Activated T-cell treated with anti-CD3 and anti-CD28 coated beads for 4 hours (primary cell): Measurements from ENCODE around the gene MAOB.
"Not testable (repeated sequence)": the region's sequence is repeated elsewhere in the genome, so short reads cannot be mapped to it uniquely, and the experiment has no call there.

Source experiments
- DNase-seq: peaks from one replicate; pipeline ENCODE4 v3.0.0-alpha.2; 2020

The MAOB gene

GRCh38 chrX:43882294-43882681 lies at the start of gene MAOB:
TSS of gene MAOB (minus strand) at chrX:43882450. CDS start at chrX:43882299, 151 bp downstream.
- DNase-seq: peak; percentile 1

GRCh38 chrX:43922032-43922431 lies 39.8 kb upstream of the MAOB start:
- not testable (repeated sequence) for DNase-seq

GRCh38 chrX:43910772-43911171 lies 28.5 kb upstream of the MAOB start:
- DNase-seq: not testable (repeated sequence)

- DNase-seq: no peak
These were observed 27.8 kb upstream of the MAOB start for GRCh38 chrX:43910012-43910411.

DNA sequence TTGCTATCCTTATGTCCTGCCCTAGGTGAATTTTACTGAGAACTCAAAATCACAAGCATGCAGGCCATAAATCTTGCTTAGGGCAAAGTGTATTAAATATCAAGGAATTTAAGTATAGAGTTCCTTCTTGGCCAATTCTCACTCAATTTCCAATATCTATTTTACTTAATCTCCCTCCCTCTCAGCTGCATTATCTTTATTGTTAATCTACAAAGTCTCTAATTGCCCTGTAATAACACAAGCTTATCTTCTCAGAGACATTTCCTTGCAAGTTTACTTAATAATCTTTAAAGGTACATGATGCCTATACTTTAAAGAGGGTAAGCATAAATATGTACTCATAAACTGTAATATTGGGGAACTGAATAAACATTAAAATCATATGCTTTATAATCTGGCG lies 26.9 kb upstream of the MAOB start:
- DNase-seq: no peak

DNA sequence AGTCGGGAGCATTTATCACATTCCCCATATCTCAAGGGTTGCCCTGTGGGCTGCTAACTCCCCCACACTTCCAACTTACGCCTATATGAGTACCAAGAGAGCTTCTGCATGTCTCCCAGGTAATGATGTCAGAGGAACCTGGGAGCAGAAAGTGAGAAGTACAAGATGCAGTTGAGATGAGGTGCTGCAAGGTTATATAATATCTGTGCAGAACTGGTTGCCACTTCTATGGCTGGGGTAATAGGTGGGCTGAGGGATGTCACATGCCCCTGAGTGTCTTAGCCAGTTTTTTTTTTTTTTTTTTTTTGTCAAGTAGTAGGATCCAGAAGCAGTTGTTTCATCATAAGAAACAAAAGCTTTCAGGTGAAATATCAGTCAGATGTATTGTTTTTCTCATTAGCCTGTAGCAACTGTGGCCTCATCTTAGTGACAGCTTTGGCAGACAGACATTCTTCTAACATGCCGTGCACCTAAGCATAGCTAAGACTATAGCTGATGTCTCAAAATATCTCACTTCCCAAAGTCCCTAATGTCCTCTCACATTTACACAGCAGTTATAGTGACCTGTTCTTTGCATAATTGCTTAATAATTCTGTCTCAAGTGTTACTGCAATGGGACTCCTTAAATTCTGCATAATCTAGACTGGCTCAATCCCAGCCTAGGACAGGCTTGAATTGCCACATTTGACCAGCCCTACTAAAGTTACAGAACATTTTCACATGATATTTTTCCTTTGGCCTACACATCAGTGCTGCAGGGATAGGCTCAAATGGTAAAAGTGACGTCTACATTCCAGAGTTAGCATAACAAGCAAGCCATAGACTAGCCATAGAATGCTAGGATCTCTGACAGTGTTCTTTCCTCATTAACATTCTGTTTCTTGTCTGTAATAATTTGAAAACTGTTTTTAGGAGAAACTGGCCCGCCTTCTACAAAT lies 17.9 kb upstream of the MAOB start:
- DNase-seq: no peak

DNA sequence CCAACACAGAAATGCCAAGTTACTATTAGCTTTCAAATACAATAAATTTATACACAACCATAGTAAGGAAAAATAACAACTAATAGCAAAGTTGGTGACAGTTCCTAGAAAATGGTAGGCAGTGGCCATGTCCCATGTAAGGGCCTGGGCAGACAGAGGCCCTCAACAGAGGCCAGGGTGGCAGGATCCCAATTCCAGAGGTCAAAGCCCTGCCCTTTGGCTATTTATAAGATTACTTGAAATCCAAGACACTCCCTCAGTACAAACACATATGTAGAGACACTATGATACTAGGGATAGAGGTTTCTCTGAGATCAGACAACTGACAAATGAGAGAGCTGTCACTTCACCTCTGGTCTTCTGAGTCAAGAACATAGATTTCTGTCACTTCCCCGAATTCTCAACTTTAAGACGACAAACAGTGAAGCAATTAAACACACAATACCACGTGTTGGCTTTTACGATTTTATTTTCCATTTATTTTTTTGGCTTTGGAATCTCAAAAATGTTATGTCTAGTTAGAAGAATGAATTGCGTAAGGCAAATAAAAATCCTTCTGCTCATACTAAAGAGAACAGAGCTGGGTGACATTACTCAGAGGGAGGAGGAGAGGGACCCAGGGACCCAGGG lies 16.3 kb upstream of the MAOB start:
- no peak for DNase-seq

DNA sequence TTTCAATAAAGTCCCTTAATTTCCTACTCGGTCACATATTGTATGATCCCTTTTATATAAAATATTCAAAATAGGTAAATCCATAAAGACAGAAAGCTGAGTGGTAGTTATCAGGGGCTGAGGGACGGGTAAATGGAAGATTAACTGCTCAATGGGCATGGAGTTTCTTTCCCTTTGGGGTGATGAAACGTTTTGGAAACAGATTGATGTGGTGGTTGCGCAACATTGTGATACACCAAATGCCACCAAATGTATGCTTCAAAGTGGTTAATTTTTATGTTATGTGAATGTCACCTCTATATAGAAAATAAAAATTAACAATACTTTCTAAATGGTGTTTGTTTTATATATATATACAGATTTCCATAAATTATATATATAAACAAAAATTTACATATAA lies 15.0 kb upstream of the MAOB start:
- DNase-seq: no peak

DNA sequence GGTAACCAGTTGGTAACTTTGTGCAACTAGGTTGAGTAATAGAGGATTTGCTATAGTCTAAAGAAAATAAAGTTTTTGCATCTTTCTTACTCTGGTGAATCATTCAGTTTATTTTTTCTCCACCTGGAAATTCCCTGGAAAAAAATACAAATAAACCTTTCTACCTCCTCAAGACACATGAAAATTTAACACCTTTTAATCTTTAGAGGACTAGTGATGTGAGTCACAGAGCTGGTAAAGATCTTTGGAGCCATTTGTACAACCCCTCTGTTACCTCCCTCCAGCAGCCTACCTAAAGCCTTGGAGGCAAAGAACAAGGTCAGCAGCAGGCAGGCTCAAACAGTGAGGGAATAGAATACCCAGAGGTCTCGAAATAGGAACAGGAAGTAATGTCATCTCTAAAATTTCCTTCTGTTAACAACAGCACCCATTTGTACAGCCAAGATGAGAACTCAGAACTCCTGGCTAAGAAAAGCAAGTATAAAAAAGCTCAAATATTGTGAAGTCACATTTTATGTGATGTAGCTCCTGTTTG lies 10.2 kb upstream of the MAOB start:
- no peak for DNase-seq

DNA sequence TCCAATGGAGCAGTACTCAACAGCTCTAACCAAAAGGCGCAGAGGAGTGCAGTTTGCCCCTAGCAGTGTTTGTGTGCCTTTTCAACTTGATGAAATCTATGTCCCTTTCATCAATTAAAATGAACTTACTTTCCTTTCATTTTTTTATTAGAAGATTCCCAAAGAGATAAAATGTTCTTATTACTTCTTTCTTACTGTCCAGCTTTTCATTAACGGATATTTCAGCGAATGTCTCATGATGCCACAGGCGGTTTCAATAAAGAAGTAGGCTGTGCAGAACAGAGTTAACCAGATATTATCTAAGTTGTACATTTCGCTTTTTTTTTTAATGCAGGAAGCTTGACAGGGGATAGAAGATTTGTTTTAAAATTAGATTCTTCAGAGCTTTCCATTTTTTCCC lies 3.4 kb upstream of the MAOB start:
- no peak for DNase-seq

DNA sequence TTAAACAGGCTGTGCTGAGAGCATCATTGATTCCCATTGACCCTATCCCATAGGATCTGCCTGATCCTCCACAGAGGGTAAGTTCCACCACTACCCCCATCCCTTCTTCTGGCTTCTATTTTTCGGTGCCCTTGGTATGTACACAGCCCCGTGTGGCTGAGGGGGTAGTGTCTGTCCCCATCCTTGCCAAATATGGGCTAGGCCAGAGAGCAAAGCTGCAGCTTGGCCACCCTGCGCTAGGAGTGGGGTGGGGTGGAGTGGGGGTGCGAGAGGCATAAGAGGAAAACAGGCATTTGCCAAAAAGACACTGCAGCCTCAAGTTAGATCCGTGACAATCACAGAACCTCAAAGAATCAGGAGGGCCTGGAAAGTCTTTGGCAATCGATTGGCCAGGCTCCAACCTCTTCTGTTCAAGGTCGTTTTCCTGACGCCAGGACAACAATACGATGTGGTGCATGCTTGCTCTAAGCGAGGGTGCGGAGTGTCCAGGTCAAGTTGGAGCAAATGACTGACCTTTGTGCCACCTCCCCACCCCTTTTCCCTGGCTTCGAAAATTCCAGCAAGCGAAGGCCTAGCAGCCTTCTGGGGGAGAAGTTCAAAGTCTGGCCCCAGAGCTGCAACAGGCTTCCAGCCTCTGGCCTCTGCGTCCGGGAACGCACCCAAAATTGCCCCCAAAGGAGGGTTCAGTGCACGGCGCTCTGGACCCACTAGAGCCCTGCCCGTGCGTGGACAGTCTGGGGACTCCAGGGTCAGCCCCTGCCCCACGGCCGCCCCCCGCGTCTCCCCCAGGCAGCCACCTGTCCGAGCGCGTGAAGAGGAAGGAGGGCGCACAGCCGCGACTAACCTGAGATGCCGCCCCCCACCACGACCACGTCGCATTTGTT lies 598 bp downstream of the MAOB start:
- no peak for DNase-seq

GRCh38 chrX:43880425-43880824 lies 1.8 kb downstream of the MAOB start:
- no peak for DNase-seq

DNA sequence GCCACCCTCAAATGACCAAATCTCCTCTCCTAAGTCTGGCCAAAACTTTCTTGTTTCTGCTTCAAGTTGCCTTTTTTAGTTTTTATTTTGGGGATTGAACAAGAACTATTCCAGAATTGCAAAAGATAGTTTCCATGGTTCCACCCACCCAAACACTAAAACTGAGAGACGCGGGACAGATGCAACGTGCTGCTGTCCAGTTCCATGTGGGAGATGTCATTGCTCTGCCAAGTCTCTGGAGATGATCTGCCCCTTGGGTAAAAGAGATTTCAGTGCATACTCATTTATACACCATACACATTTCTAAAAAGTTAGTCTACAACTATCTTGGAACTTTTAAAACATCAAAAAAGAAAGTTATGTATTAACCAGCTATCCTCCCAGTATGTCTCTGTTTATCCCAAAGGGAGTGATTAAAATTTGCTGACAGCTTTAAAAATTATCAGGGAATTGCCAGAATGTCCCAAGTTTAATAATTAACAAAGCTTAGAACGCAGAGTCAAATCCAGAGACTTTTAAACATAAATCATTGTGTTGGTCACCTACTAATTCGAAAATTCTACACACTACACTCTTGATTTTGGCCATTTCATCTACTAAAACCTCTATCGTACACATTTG lies 3.2 kb downstream of the MAOB start:
- DNase-seq: no peak

DNA sequence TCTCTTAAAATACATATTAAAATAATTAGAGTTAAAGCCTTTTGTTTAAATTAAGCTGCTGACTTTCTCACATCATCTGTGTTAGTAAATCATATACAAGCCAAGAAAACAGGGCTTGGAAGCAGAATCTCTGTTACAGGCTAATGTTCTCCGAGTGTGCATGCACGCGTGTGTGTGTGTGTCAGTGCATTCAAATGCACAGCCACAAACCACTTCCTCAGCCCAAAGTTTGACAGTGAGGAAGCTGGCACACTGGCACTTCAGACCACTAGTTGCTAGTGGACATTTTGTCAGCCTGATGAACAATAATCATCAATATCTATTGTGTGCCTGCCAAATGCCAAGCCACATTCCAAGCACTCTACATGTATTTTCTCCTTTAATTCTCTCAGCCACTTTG lies 5.6 kb downstream of the MAOB start:
- DNase-seq: no peak

DNA sequence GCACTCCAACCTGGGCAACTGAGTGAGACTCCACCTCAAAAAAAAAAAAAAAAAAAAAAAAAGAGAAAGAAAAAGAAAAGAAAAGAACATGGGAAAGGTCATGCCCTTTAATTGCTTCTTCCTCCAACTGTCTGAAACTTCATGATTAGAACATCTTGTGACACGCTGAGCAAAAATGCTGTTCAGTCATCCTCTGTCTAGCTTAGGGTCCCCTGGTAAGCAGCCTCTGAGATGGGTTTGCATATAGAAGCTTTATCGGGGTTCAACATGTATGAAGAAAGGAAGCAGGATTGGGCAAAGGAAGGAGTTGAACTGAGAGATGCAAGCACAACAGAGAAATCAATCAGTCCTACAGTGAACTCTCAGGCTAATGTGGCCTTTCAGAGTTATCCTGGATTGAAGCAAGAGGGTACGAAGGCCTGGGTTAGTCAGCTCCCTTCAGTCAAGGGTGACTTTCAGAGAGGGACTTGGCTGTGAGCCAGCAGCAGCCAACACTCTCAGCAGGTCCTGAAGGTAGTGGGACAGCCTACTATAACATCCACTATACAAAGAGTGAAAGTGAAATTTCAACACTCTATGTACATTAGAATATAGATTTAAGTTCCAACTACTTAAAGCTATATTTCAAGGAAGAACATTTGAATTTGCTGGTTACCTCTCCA lies 11.4 kb downstream of the MAOB start:
- no peak for DNase-seq

DNA sequence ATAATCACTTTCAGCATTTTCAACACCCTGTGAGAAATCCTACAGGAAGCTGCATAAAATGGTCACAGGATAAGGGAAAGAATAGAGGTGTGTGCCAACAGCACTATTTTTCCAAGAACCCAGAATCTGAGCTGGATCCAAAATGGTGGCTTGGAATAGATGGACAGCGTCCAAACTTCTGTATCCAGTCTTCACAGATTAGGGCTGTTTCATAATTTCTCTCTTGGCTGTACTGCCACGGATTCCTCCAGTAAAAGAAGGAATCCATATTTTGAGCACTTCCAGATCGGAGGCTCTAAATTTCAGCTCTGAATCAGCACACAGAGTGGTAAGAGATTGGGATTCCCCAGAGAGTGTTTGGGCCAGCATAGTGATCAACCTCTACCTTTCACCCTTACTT lies 12.2 kb downstream of the MAOB start:
- DNase-seq: no peak

GRCh38 chrX:43868791-43869190 lies 13.5 kb downstream of the MAOB start:
- no peak for DNase-seq

DNA sequence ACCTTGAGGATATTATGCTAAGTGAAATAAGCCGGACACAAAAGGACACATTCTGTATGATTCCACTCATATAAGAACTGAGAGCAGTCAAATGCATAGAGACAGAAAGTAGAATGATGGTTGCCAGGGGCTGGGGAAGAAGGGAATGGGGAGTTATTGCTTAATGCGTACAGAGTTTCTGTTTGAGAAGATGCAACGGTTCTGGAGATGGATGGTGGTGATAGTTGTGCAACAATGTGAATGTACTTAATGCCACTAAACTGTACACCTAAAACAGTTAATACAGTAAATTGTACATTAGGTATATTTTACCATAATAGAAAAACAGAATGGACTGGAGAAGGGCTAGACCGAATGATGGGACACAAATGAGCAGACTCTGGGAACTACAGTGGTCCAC lies 15.8 kb downstream of the MAOB start:
- no peak for DNase-seq

- DNase-seq: no peak
These were observed 16.5 kb downstream of the MAOB start for GRCh38 chrX:43865791-43866190.

- DNase-seq: no peak
These were observed 19.8 kb downstream of the MAOB start for GRCh38 chrX:43862434-43862833.

- DNase-seq: no peak
These were observed 20.5 kb downstream of the MAOB start for GRCh38 chrX:43861750-43862149.
